Hippocampal formation (tissue), 2 donors: ENCODE data around the gene ANKRD20A1.
"Not testable (repeated sequence)": the region's sequence is repeated elsewhere in the genome, so short reads cannot be mapped to it uniquely, and the experiment has no call there.

Experiments
- DNase-seq, 2 donors: peaks; one replicate each; lab custom pipeline; 2025; lab: John Stamatoyannopoulos, UW

ANKRD20A1 gene

GRCh38 chr9:67858871-67859270 is at the start of gene ANKRD20A1:
ANKRD20A1 (plus strand) TSS chr9:67858931; CDS start chr9:67859427, 496 bp downstream.
- DNase-seq, result not testable (repeated sequence)

GRCh38 chr9:67832088-67832487 is 26.6 kb upstream of the ANKRD20A1 start:
- DNase-seq, result not testable (repeated sequence)
